Transverse colon (tissue), 4 donors: ENCODE data around the gene LAMB4.

Source experiments
- CTCF ChIP-seq, 5 experiments: fragments of 200-600 bp in 3 of 5; fragments of 450-650 bp in 2 of 5; sonication (generic) in 3 of 5; IDR thresholded peaks; 1 replicate in 2 of 5; 2 replicates in 3 of 5; pipeline ENCODE4 v1.5.1; 2016 to 2017; ENCODE audit warnings: antibody characterized with exemption in 5 of 5, inconsistent platforms in 3 of 5, mild to moderate bottlenecking in 2 of 5, moderate library complexity in 1 of 5
- EP300 ChIP-seq: sonication (generic); formaldehyde crosslinking; IDR thresholded peaks from one replicate; pipeline ENCODE4 v1.6.1; 2017; ENCODE audit warnings: antibody characterized with exemption, low read depth
- POLR2A ChIP-seq: fragments of 450-650 bp; IDR thresholded peaks from one replicate; pipeline ENCODE4 v1.6.1; 2016; ENCODE audit warnings: antibody characterized with exemption, mild to moderate bottlenecking, moderate library complexity
- POLR2AphosphoS5 ChIP-seq, 3 donors: sonication (generic); formaldehyde crosslinking; IDR thresholded peaks; one replicate each; pipeline ENCODE4 v1.6.1; 2016; ENCODE audit warnings: antibody characterized with exemption in 3 of 3

GRCh38 chr7:108063520-108063933, 66.6 kb downstream of the LAMB4 start:
- TF ChIP-seq CTCF (IDR thresholded peaks at IDR 0.05) (no peak), POLR2A (no peak), POLR2AphosphoS5 (IDR thresholded peaks at IDR 0.05) (no peak), EP300 (no peak)
